Colon (tissue), 2 donors: ENCODE results near the gene GNA12.

Experiments used
- FAIRE-seq: peaks from 2 replicates; lab custom pipeline; 2012; peaks lifted over from hg19 to GRCh38; lab: Jason Lieb, UNC
- donor health status: control.
- donor health status: control.

The GNA12 gene

GRCh38 chr7:2817456-2817855 is 26.7 kb downstream of the GNA12 start:
- no peak for FAIRE-seq

GRCh38 chr7:2815875-2816245 is 28.2 kb downstream of the GNA12 start:
- no peak for FAIRE-seq

DNA sequence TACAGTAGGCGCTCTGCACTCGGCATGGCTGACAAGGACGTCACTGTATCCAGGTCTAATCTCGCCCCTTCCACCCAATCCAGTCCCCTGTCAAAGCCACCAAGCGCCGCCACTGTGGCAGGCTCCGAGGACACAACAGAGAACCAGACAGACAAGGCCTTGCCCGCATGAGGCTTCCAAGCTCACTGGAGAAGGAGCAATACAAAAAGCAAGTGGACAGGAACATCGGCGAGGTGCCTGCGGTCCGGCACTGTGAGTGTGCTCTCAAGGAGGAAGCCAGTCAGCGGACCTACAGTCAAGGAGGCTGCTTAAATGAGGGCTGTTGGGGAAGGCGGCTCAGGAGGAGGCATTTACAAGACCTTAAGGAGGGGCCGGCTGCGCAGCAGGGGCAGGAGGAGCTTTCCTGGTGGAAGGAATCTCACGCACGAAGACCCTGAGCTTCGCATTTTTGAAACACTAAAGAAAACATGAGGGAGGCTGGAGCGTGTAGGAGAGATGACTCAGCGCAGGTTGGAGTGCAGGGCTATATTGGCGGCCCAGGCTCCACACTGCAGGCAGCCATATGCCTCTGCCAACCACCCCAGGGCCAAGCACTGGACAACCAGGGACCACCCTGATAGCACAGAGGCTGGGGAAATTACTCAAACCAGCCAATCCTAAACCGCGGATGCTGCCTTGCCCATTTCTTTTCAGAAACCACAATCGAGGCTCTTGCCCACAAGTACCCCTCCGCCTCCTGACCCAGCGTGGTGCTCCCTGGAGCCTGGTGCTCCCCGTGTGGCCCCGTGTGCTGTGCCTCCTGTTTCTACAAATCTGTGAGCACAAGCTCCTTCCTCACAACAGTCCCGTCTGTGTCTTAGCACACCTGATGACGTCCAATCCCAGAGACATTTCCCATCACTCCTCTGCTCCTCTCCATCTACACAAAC is 28.9 kb downstream of the GNA12 start:
- no peak for FAIRE-seq

DNA sequence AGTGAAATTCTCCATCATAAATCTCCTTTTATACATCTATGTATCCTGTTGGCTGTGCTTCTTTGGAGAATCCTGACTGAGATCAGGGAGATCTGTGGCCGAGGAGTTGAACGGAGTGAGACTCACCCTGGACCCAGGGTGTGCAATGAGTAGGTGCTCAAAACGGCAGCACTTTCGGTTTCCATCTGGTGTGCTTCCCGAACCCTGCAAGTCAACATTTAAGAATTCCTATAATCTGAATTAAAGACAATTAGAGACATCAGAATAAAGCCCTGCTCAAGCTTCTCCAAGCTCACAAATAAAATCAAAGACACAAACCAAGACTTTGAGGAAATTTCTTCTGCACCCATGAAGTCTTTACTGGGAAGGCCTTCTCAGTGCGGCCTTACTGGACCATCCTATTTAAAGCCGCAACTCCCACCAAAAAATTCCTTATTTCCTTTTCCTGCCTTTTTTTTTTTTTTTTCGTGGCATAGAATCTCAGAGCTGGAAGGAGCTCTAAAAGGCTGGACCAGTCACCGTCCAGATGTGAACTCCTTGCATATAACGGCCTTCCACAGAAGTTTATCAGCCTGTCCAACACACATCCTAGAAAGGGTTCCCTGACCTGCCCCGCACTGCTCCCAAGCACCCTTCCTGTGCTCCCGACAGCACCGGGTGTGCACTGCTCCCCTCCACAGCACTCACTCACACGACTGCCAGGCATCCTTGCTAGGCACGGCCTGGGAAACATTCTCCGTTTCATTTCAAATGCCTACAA is 29.7 kb downstream of the GNA12 start:
- FAIRE-seq, result no peak

GRCh38 chr7:2813350-2814185 is 30.5 kb downstream of the GNA12 start:
- FAIRE-seq, result no peak

GRCh38 chr7:2812831-2813230 is 31.3 kb downstream of the GNA12 start:
- FAIRE-seq, result no peak

GRCh38 chr7:2812114-2812487 is 32.0 kb downstream of the GNA12 start:
- FAIRE-seq, result no peak

GRCh38 chr7:2811476-2812113 is 32.5 kb downstream of the GNA12 start:
- no peak for FAIRE-seq

GRCh38 chr7:2810682-2811415 is 33.3 kb downstream of the GNA12 start:
- no peak for FAIRE-seq

GRCh38 chr7:2809903-2810625 is 34.0 kb downstream of the GNA12 start:
- no peak for FAIRE-seq

GRCh38 chr7:2808891-2809665 is 35.0 kb downstream of the GNA12 start:
- no peak for FAIRE-seq

- FAIRE-seq, result no peak
These were observed 36.0 kb downstream of the GNA12 start for GRCh38 chr7:2807845-2808772.

DNA sequence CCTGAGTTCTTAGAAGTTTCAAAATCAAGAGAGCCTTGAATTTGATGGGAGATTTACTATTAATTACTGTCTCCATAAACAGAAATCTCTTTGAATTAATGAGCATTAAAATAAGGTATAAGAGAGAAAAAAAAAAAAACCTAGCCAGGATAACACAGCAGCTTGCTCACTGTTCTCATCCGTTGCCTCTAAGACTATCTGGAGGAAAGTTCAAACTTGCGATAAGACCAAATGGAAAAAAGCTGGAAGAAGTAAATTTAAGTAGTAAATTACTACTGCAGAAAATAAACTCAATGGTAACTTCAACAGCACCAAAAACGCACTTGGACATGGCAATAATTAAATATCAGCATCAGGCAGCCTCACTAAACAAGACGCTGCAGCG is 36.7 kb downstream of the GNA12 start:
- FAIRE-seq, result no peak

- no peak for FAIRE-seq
These were observed 37.5 kb downstream of the GNA12 start for GRCh38 chr7:2806571-2806970.

DNA sequence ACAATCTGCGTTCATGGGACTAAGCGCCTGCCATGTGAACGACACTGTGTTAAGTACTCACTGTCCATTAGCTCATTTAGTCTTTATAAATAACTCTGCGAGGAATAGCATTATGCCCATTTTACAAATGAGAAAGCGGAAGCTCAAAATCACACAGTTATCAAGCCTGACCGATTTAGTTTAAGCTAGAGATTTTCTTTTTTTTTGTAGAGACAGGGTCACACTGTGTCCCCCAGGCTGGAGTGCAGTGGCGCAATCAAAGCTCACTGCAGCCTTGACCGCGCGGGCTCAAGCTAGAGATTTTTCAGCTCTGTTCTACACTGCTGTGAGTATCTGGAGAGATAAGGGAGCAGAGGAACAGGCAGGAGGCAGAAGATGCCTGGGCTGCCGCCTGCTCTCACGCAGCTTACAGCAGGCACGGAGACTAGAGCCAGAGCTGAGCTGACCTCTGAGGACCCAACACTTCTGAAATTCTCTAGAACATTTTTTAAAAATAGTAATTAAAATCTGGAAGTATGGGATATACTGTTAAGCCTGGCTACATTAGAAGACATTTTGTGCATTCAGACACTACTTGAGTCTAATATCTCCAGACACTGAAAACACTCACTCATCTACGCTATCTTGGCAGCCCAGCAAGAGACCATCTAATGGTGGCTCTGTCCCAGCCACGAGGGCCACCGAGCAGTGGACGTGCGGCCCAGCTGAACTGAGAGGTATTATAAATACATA is 38.7 kb downstream of the GNA12 start:
- no peak for FAIRE-seq

- no peak for FAIRE-seq
These were observed 39.8 kb downstream of the GNA12 start for GRCh38 chr7:2804227-2804763.

DNA sequence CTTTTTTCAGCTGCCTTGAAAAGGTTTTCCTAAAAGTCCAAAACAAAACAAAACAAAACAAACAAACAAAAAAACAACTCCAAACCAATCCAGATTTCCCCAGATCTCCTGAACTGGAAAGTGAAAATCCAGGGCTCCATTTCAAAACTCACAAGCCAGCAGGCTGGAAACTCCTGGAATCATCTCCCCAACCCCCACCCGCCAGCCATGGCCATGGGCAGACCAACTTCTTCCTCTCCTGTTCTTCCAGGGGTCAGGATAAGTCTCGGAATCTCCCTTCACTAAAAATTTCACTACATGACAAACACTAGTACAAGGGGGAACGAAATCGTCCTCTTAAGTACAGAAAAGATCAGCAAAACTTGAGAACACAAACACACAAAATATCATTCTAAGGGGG is 40.4 kb downstream of the GNA12 start:
- FAIRE-seq, result no peak

DNA sequence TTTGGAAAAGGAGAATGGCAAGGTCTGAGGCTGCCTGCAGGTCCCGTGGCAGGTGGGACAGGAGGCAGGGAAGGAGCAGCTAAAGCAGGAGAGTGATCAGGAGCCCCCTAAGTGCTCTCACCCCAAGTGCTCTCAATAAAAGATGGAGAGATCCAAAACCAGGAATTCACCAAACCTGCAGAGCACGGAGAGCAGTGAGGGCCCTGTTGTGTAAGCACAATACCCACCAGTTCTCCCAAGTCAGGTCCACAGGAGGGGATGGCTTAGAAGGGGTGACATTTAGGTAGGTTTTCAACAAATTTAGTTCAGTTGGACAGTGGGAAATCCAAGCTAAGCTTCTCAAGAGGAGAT is 40.8 kb downstream of the GNA12 start:
- FAIRE-seq, result no peak
